ENCODE data around the gene RAB15.

DNA sequence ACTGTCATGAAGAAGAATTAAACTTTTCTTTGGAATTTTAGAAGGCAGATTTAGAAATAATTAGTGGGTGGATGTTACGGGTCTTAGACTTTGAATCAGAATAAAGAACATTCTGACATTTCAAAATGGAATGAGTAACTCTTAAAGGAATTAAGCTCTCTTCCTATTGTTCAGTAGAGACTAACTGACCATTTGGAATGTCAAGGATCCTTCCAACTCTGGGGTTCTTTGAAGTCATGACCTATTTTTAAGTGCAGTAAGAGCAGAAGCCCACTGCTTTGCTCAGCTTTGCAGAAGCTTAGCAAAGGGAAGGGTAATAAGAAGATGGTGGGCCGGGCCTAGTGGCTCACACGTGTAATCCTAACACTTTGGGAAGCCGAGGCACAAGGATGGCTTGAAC is 53.9 kb downstream of the RAB15 start:
- no peak for TF ChIP-seq CTCF (IDR thresholded peaks at IDR 0.05)
- no peak for TF ChIP-seq POLR2AphosphoS5 (IDR thresholded peaks at IDR 0.05; ENCODE audit: insufficient read depth in 1 of 2, low read depth in 1 of 2)
- TF ChIP-seq POLR2A (IDR thresholded peaks at IDR 0.05), result no peak
